HL-60/S4 treated with retinoic acid at 250 ng/mL for 4 days and 3 days (cell line): Measurements from ENCODE around the gene TMEFF2.
"Not testable (repeated sequence)": the region's sequence is repeated elsewhere in the genome, so short reads cannot be mapped to it uniquely, and the experiment has no call there.

Experiments
- in situ Hi-C: fragments of 300-500 bp; cut with MboI; formaldehyde crosslinking; loops from 2 replicates; pipeline ENCODE4 v1.7.0; 2022; ENCODE audit warnings: low sequenced_read_pairs

Gene TMEFF2

DNA sequence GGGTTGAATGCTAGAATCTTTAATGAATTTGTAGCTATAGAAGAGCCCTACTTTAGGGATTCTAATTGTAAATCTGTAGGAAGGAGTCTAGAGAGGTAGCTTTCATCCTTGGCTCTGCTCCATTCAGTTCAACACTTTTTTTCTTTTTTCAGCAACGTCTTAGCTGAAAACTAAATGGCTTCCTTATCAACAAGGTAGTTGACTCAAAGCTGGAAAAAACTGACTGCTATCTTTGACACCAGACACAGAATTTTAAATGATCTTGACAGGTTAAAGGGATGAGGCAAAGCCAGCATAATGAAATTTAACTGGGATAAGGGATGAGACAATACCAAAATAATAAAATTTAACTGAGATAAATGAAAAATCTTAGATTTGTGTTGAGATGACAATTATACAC, 54.9 kb downstream of the TMEFF2 start:
- in situ Hi-C loops = no loop called here

GRCh38 chr2:192137451-192137850, 57.3 kb downstream of the TMEFF2 start:
- in situ Hi-C loops = no loop called here

GRCh38 chr2:192132604-192133003, 62.1 kb downstream of the TMEFF2 start:
- in situ Hi-C loops = not testable (repeated sequence)

DNA sequence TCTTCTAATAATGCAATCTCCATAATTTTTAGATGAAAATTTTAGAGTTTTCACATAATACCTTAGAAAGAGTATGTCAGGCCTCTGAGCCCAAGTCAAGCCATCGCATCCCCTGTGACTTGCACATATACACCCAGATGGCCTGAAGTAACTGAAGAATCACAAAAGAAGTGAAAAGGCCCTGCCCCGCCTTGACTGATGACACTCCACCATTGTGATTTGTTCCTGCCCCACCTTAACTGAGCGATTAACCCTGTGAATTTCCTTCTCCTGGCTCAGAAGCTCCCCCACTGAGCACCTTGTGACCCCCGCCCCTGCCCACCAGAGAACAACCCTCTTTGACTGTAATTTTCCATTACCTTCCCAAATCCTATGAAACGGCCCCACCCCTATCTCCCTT, 64.4 kb downstream of the TMEFF2 start:
- in situ Hi-C loops = not testable (repeated sequence)

GRCh38 chr2:192128655-192129054, 66.1 kb downstream of the TMEFF2 start:
- in situ Hi-C loops = no loop called here

- in situ Hi-C loops = no loop called here
Observed at GRCh38 chr2:192127434-192127833, 67.3 kb downstream of the TMEFF2 start.

- in situ Hi-C loops = no loop called here
Observed at GRCh38 chr2:192126912-192127311, 67.8 kb downstream of the TMEFF2 start.

- in situ Hi-C loops = no loop called here
Observed at GRCh38 chr2:192126426-192126825, 68.3 kb downstream of the TMEFF2 start.

DNA sequence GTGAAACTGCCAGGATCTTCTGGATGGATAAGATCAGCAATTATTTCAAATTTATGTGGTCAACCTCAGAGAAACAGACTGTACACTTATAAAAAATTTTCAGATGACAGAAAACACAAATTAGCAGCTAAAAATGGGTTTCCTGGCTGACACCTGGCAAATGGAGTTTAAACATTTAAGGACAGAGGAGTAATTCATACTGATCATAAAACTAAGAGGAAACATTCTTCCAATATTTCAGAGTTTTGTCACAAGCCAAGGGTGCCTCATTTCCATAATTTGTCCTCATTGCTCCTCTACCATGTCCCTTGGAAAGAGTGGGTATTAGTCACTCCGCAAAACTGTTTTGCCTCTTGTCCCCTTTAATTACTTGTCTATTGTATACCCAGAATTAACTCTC, 70.2 kb downstream of the TMEFF2 start:
- in situ Hi-C loops = no loop called here

DNA sequence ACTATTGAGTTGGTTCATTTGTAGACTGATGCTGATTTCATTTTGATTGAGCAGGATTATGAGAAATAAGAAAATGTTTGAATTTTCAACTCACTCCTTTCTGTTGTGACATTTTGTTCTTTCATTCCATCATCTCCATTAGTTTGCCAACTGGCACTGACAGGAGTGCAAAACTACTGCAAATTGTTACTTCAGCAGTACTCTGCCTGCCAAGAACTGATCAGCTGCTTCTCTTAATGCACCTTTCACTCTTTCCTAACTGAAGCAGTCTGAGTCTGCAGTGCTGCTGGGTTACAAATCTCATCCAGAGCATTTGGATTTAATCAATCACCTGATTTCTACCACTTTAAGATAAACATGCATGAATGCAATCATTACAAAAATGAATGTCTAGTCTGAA, 70.9 kb downstream of the TMEFF2 start:
- in situ Hi-C loops = no loop called here

DNA sequence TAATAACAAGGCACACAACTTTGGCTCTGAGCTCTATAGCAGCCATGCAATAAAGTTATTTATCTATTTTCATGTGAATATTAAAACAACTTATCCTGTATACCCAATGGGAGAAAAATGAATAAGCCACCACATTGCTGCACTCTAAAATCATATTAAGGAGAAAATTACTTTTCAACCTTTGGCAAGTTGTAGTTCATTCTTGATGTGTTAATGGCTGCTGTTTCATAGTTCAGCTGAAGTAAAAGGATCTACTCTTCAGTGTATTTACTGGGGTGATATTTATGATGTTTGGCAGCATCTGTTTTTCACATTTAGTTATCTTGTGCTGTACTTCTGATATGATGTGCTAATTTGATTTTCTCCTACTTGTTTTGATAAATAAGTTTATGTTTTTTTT, 71.8 kb downstream of the TMEFF2 start:
- in situ Hi-C loops = no loop called here

DNA sequence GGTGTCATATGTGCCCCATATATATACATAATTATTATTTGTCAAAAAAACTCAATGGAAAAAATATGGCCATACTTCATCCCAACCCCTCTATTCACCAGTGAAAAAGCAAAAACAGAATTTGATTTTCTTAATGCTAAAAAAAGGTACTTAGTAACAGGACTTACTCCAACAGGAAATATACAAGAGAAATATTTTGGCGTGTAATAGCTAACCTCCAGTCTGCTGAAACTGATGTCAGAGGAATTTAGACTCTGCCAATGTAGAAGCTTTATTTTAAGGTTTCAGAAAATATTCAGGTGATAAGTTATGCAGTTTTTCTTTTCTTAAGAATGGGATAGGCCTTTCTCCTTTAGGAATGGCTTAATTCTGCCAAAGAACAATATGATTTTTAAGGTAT, 72.6 kb downstream of the TMEFF2 start:
- in situ Hi-C loops = no loop called here

DNA sequence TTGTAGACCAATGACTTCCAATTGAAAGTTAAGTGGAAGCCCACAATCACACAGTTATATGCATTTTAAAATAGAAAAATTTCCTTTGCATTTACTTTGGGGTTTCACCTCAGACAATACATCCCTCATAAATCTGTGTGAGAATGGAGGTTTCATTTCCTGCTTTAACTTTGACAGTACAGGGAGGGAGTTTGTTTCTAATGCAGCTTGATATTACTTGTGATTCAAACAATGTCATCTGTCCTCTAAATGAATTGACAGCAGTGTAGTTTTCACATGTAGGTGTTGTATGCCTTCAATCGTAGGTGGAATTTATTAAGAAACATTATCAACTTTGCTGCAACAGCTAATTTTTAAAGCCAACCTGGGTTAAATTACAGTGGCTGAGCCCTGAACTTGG, 75.2 kb downstream of the TMEFF2 start:
- in situ Hi-C loops = no loop called here

GRCh38 chr2:192117705-192118104, 77.0 kb downstream of the TMEFF2 start:
- in situ Hi-C loops = no loop called here

DNA sequence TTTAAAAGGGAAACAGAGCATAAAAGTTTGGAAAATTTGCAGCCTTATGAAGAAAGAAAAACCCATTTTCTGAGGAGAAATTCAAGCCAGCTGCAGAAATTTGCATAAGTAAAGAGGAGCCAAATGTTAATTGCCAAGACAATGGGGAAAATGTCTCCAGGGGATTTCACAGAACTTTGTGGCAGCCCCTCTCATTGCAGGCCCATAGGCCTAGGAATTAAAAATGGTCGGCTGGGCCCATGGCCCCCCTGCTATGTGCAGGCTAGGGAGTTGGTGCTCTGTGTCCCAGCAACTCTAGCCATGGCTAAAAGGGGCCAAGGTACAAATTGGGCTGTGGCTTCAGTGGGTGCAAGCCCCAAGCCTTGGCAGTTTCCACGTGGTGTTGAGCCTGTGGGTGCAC, 83.2 kb downstream of the TMEFF2 start:
- in situ Hi-C loops = not testable (repeated sequence)

DNA sequence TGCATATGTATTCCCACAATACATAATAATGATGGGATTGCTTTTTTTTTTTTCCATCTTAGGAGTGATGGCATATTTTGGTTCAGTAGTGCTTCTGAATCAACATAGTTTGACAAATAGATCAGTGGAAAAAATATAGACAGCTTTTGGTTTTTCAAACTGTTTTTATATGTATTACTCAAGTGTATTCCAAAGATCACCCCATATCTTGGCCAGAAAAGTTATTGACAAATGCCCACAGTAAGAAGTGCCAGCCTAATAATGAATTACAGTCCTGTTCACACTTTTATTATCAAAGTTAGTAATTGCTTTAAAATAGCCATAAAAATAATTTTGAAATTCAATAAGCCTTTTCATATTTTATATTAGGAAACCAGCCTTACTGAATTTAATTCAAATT, 95.0 kb downstream of the TMEFF2 start:
- in situ Hi-C loops = no loop called here

DNA sequence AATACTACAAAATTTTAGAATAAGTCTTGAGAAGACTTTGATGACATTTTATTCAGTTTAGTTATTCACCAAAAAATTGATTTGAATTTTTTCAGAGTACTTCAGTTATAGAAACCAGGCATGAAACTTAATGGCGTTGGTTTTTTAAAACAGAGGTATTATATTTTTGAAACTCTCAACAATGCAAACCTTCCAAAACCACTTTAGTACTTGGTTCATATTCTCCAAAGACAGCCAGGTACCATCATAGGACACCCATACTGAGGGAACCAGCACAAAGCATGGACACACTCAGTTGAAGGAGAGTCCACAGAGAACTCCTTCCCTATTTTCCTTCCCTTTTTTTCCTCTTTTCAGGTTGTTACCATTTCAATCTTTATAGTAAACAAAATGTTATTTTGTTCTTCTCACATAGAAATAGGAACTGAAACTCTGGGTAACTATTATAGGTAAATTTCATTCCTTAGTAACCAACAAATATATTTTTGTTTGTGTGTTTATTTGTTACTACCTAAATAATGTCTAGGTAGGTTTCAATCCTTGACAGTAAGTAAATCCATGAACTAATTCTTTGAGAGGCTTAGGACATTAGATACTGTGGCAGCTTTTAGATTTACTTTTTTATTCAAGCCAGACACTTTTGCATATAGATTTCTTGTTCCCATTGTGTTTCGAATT, 95.8 kb downstream of the TMEFF2 start:
- in situ Hi-C loops = no loop called here

GRCh38 chr2:192091476-192091875, 103.3 kb downstream of the TMEFF2 start:
- in situ Hi-C loops = no loop called here

GRCh38 chr2:192090911-192091310, 103.8 kb downstream of the TMEFF2 start:
- in situ Hi-C loops = no loop called here

DNA sequence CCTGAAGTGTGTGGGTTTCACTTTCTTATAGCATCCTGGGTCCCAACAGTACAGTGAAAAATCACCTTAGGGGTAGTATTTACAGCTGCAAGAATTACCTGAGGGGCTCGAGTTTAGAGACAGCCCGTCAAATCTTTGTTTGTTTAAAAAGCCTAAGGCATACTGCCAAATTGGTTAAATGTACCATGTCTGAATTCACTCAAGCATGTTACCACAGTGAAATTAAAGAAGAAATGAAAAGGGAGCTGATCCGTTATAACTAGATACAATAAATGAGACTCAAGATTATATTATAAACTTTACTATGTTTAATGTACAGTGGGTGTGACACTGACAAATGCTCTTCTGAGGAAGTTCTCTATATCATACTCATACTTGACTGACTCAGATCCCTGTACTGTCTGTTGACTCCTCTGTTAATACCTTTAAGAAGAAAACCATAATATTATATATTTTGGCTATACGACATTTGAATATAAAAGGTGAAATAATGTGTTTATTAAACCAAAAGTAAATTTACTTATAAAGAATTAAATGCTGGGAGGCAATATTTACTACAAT, 107.3 kb downstream of the TMEFF2 start:
- in situ Hi-C loops = no loop called here

DNA sequence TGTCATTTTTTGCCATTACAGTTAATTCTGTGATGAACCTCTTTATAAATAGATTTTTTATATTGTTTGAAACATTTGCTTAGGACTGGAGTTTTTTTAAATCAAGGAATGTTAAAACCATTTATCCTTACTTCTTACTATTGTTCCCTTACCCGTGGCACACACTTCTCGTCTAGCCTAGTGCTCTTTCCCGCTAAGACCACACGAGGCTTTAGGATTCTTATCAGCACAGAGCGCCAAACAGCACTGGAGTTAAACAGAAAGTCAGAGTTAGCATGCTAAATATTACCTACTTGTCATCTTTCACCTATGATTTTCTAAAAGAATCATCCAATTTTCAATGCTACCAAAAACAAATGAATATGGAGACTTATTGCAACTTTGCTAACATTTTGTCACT, 112.6 kb downstream of the TMEFF2 start:
- in situ Hi-C loops = no loop called here

DNA sequence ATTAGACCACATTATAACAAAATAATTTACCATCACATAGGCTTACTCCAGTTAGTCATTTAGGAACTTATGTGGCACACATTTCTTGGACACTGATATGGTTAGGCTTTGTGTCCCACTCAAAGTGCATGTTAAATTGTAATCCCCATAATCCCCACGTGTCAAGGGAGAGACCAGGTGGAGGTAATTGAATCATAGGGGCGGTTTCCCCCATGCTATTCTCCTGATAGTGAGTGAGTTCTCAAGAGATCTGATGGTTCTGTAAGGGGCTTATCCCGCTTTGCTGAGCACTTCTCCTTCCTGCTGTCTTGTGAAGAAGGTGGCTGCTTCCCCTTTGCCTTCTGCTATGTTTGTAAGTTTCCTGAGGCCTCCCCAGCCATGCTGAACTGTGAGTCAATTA, 114.6 kb downstream of the TMEFF2 start:
- in situ Hi-C loops = not testable (repeated sequence)

- in situ Hi-C loops = no loop called here
Observed at GRCh38 chr2:192073878-192074277, 120.9 kb downstream of the TMEFF2 start.
